ENCODE results near the gene NCOA5. TPM values are rescaled to one million over a fixed set of nuclear protein-coding genes. Genes with fewer than 3 reads are reported as not detected.

The NCOA5 gene
- total RNA-seq, 2 donors from 2014 or later, result 33.9 to 34.2 TPM

GRCh38 chr20:46028110-46028509 lies 61.7 kb downstream of the NCOA5 start:
- no peaks in the 10 kb centered on the region for H3K36me3 Mint-ChIP-seq
- no peaks in the 10 kb centered on the region for H3K9me3 Mint-ChIP-seq
- ATAC-seq (no peak), DNase-seq (ENCODE audit: low spot score) (no peak)
- H3K27me3 Mint-ChIP-seq, result peaks cover 38 to 42% of the 10 kb centered on the region in 2 donors
- peaks cover 5 to 6% of the 10 kb centered on the region in 2 donors for H3K4me1 Mint-ChIP-seq (ENCODE audit: low read depth in 2 of 2)
- H3K27ac Mint-ChIP-seq, result no peak overlapping the region
- no peak overlapping the region for H3K4me3 Mint-ChIP-seq

GRCh38 chr20:46027245-46027853 lies 62.4 kb downstream of the NCOA5 start:
- H3K27ac Mint-ChIP-seq, result no peak overlapping the region

GRCh38 chr20:46025376-46025783 lies 64.4 kb downstream of the NCOA5 start:
- H3K9me3 Mint-ChIP-seq, result no peaks in the 10 kb centered on the region
- H3K36me3 Mint-ChIP-seq, result peaks cover 5% of the 10 kb centered on the region
- DNase-seq (ENCODE audit: low spot score) (no peak), ATAC-seq (no peak)
- H3K27ac Mint-ChIP-seq, result no peak overlapping the region
- peaks cover 16% of the 10 kb centered on the region in 2 donors for H3K4me1 Mint-ChIP-seq (ENCODE audit: low read depth in 2 of 2)
- H3K27me3 Mint-ChIP-seq, result peaks cover 42 to 44% of the 10 kb centered on the region in 2 donors
- H3K4me3 Mint-ChIP-seq, result no peak overlapping the region

More at GRCh38 chr20:46027245-46027853, 62.4 kb downstream of the NCOA5 start:
- H3K4me1 Mint-ChIP-seq (ENCODE audit: low read depth in 2 of 2), result peaks cover 5 to 7% of the 10 kb centered on the region in 2 donors
- no peaks in the 10 kb centered on the region for H3K9me3 Mint-ChIP-seq
- peaks cover 32 to 37% of the 10 kb centered on the region in 2 donors for H3K27me3 Mint-ChIP-seq
- no peak for DNase-seq (ENCODE audit: low spot score)
- no peak for ATAC-seq
- H3K36me3 Mint-ChIP-seq, result no peaks in the 10 kb centered on the region
- H3K4me3 Mint-ChIP-seq, result no peak overlapping the region

GRCh38 chr20:46023999-46024398 lies 65.8 kb downstream of the NCOA5 start:
- Mint-ChIP-seq H3K4me3 (peak overlapping the region; percentile 62), H3K4me1 (ENCODE audit: low read depth in 2 of 2) (peaks cover 16% of the 10 kb centered on the region in 2 donors), H3K27me3 (peaks cover 40 to 43% of the 10 kb centered on the region in 2 donors), H3K36me3 (peaks cover 5% of the 10 kb centered on the region), H3K9me3 (no peaks in the 10 kb centered on the region), H3K27ac (no peak overlapping the region)
- ATAC-seq (no peak), DNase-seq (ENCODE audit: low spot score) (no peak)

GRCh38 chr20:46023148-46023484 lies 66.6 kb downstream of the NCOA5 start:
- peaks cover 44 to 52% of the 10 kb centered on the region in 2 donors for H3K27me3 Mint-ChIP-seq
- peak overlapping the region; percentile 62 for H3K4me3 Mint-ChIP-seq
- no peak for ATAC-seq

GRCh38 chr20:46022411-46023147 lies 67.2 kb downstream of the NCOA5 start:
- ATAC-seq, result peak; percentile 54 to 68
- peaks cover 43 to 56% of the 10 kb centered on the region in 2 donors for H3K27me3 Mint-ChIP-seq
- peaks cover 5% of the 10 kb centered on the region for H3K36me3 Mint-ChIP-seq
- H3K27ac Mint-ChIP-seq, result no peak overlapping the region
- peaks cover 16% of the 10 kb centered on the region in 2 donors for H3K4me1 Mint-ChIP-seq (ENCODE audit: low read depth in 2 of 2)
- DNase-seq (ENCODE audit: low spot score), result peak; percentile 77
- H3K4me3 Mint-ChIP-seq, result peak overlapping the region; percentile 62
- H3K9me3 Mint-ChIP-seq, result no peaks in the 10 kb centered on the region

More at GRCh38 chr20:46023148-46023484, 66.6 kb downstream of the NCOA5 start:
- Mint-ChIP-seq H3K36me3 (peaks cover 5% of the 10 kb centered on the region), H3K27ac (no peak overlapping the region), H3K4me1 (ENCODE audit: low read depth in 2 of 2) (peaks cover 16% of the 10 kb centered on the region in 2 donors), H3K9me3 (no peaks in the 10 kb centered on the region)
- no peak for DNase-seq (ENCODE audit: low spot score)

GRCh38 chr20:46021361-46022359 lies 68.1 kb downstream of the NCOA5 start:
- H3K27me3 Mint-ChIP-seq, result peaks cover 43 to 54% of the 10 kb centered on the region in 2 donors
- H3K27ac Mint-ChIP-seq, result no peak overlapping the region

GRCh38 chr20:46020555-46020954 lies 69.2 kb downstream of the NCOA5 start:
- H3K27ac Mint-ChIP-seq, result no peak overlapping the region

More at GRCh38 chr20:46021361-46022359, 68.1 kb downstream of the NCOA5 start:
- peak overlapping the region; percentile 62 for H3K4me3 Mint-ChIP-seq
- H3K9me3 Mint-ChIP-seq, result no peaks in the 10 kb centered on the region
- H3K4me1 Mint-ChIP-seq (ENCODE audit: low read depth in 2 of 2), result peaks cover 16 to 21% of the 10 kb centered on the region in 2 donors
- DNase-seq (ENCODE audit: low spot score), result no peak
- H3K36me3 Mint-ChIP-seq, result peaks cover 5% of the 10 kb centered on the region
- peak; percentile 68 to 82 for ATAC-seq

GRCh38 chr20:46018611-46019010 lies 71.2 kb downstream of the NCOA5 start:
- DNase-seq (ENCODE audit: low spot score), result no peak
- Mint-ChIP-seq H3K27ac (no peak overlapping the region), H3K27me3 (peaks cover 25 to 51% of the 10 kb centered on the region in 2 donors), H3K36me3 (peaks cover 5% of the 10 kb centered on the region), H3K4me1 (ENCODE audit: low read depth in 2 of 2) (peaks cover 19 to 25% of the 10 kb centered on the region in 2 donors), H3K4me3 (no peak overlapping the region), H3K9me3 (no peaks in the 10 kb centered on the region)
- no peak for ATAC-seq

More at GRCh38 chr20:46020555-46020954, 69.2 kb downstream of the NCOA5 start:
- peaks cover 5% of the 10 kb centered on the region for H3K36me3 Mint-ChIP-seq
- H3K4me1 Mint-ChIP-seq (ENCODE audit: low read depth in 2 of 2), result peaks cover 16 to 21% of the 10 kb centered on the region in 2 donors
- peaks cover 40 to 60% of the 10 kb centered on the region in 2 donors for H3K27me3 Mint-ChIP-seq
- no peaks in the 10 kb centered on the region for H3K9me3 Mint-ChIP-seq
- DNase-seq (ENCODE audit: low spot score) (no peak), ATAC-seq (no peak)
- peak overlapping the region; percentile 62 for H3K4me3 Mint-ChIP-seq

- ATAC-seq, result no peak
- DNase-seq (ENCODE audit: low spot score), result no peak
- Mint-ChIP-seq H3K27me3 (peaks cover 20 to 47% of the 10 kb centered on the region in 2 donors), H3K36me3 (peaks cover 5% of the 10 kb centered on the region), H3K4me3 (no peak overlapping the region), H3K9me3 (no peaks in the 10 kb centered on the region), H3K27ac (no peak overlapping the region), H3K4me1 (ENCODE audit: low read depth in 2 of 2) (peaks cover 14 to 20% of the 10 kb centered on the region in 2 donors)
Observed at GRCh38 chr20:46018112-46018511, 71.7 kb downstream of the NCOA5 start.

GRCh38 chr20:46017272-46017671 lies 72.5 kb downstream of the NCOA5 start:
- no peaks in the 10 kb centered on the region for H3K9me3 Mint-ChIP-seq
- no peak overlapping the region for H3K4me3 Mint-ChIP-seq
- DNase-seq (ENCODE audit: low spot score) (no peak), ATAC-seq (no peak)
- H3K27me3 Mint-ChIP-seq, result peaks cover 26 to 54% of the 10 kb centered on the region in 2 donors
- H3K27ac Mint-ChIP-seq, result no peak overlapping the region
- peaks cover 5% of the 10 kb centered on the region for H3K36me3 Mint-ChIP-seq
- peaks cover 22 to 25% of the 10 kb centered on the region in 2 donors for H3K4me1 Mint-ChIP-seq (ENCODE audit: low read depth in 2 of 2)

- Mint-ChIP-seq H3K27ac (no peak overlapping the region), H3K4me1 (ENCODE audit: low read depth in 2 of 2) (peaks cover 29 to 35% of the 10 kb centered on the region in 2 donors), H3K4me3 (peak overlapping the region; percentile 52), H3K36me3 (peaks cover 6% of the 10 kb centered on the region), H3K27me3 (peaks cover 37 to 66% of the 10 kb centered on the region in 2 donors), H3K9me3 (peaks cover 2% of the 10 kb centered on the region)
- DNase-seq (ENCODE audit: low spot score) (no peak), ATAC-seq (no peak)
Observed at GRCh38 chr20:46014517-46015396, 75.0 kb downstream of the NCOA5 start.
